Activated CD4-positive, alpha-beta T cell treated with anti-CD3 and anti-CD28 coated beads, Interleukin-2, amount 10 ng/mL, durations not matched to agents 7 days and 5 days (primary cell): Measurements from ENCODE around the gene HECW1. TPM values are rescaled to one million over a fixed set of nuclear protein-coding genes. Genes with fewer than 3 reads are reported as not detected.

ENCODE experiments used
- CTCF ChIA-PET: fragments of 350-600 bp; sonication (Branson Sonifier 250); formaldehyde crosslinking; loops from one replicate; lab custom pipeline; 2021; ENCODE audit warnings: antibody characterized with exemption; lab: Charles Lee
- POLR2A ChIA-PET: fragments of 350-600 bp; sonication (Branson Sonifier 250); formaldehyde crosslinking; loops from one replicate; lab custom pipeline; 2021; ENCODE audit warnings: antibody characterized with exemption; lab: Charles Lee
- DNase-seq: peaks from one replicate; pipeline ENCODE4 v3.0.0-alpha.2; 2020
- H3K27ac Mint-ChIP-seq: one replicate; pipeline ENCODE4 v1.8.0; 2021; ENCODE audit warnings: mild to moderate bottlenecking, moderate library complexity, mixed read lengths
- H3K27me3 Mint-ChIP-seq: one replicate; pipeline ENCODE4 v1.8.0; 2021; ENCODE audit warnings: mixed read lengths
- H3K36me3 Mint-ChIP-seq: one replicate; pipeline ENCODE4 v1.8.0; 2021; ENCODE audit warnings: low read depth, mixed read lengths
- H3K4me1 Mint-ChIP-seq: one replicate; pipeline ENCODE4 v1.8.0; 2021; ENCODE audit warnings: mixed read lengths
- H3K4me3 Mint-ChIP-seq: one replicate; pipeline ENCODE4 v1.8.0; 2021; ENCODE audit warnings: mild to moderate bottlenecking, moderate library complexity, mixed read lengths
- H3K9me3 Mint-ChIP-seq: one replicate; pipeline ENCODE4 v1.8.0; 2021; ENCODE audit warnings: mixed read lengths
- total RNA-seq, 2 experiments: library from RNA; stranded (reverse); gene quantifications; one replicate each; pipeline ENCODE4 v1.2.3, GENCODE V29; 2021

HECW1 gene
- total RNA-seq, 2 experiments from 2014 or later: not detected

- Mint-ChIP-seq H3K27ac (no peak overlapping the region), H3K36me3 (no peaks in the 10 kb centered on the region), H3K9me3 (no peaks in the 10 kb centered on the region), H3K27me3 (peaks cover 18% of the 10 kb centered on the region), H3K4me1 (no peaks in the 10 kb centered on the region), H3K4me3 (no peak overlapping the region)
- ChIA-PET CTCF (no interaction called here), POLR2A (no interaction called here)
- DNase-seq: no peak
These were observed 19.6 kb upstream of the HECW1 start for GRCh38 chr7:43092819-43093218.

DNA sequence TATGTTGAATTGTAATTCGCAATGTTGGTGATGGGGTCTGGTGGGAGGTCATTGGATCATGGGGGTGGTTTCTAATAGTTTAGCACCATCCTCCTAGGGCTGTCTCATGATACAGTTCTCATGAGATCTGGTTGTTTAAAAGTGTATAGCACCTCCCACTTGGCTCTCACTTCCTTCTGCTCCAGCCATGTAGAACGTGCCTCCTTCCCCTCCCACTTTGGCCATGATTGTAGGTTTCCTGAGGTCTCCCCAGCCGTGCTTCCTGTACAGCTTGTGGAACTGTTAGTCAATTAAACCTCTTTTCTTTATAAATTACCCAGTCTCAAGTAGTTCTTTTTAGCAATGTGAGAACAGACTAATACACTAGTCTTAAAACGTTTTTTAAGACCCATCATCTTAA lies 15.6 kb upstream of the HECW1 start:
- Mint-ChIP-seq H3K9me3 (no peaks in the 10 kb centered on the region), H3K4me3 (no peak overlapping the region), H3K27ac (no peak overlapping the region), H3K27me3 (peaks cover 21% of the 10 kb centered on the region), H3K4me1 (no peaks in the 10 kb centered on the region), H3K36me3 (no peaks in the 10 kb centered on the region)
- DNase-seq: no peak
- ChIA-PET POLR2A (no interaction called here), CTCF (no interaction called here)

GRCh38 chr7:43099750-43100149 lies 12.7 kb upstream of the HECW1 start:
- ChIA-PET POLR2A (no interaction called here), CTCF (no interaction called here)
- H3K27me3 Mint-ChIP-seq: peaks cover 21% of the 10 kb centered on the region
- H3K4me1 Mint-ChIP-seq: no peaks in the 10 kb centered on the region
- H3K9me3 Mint-ChIP-seq: no peaks in the 10 kb centered on the region
- no peak overlapping the region for H3K4me3 Mint-ChIP-seq
- no peaks in the 10 kb centered on the region for H3K36me3 Mint-ChIP-seq
- DNase-seq: no peak
- no peak overlapping the region for H3K27ac Mint-ChIP-seq

GRCh38 chr7:43104874-43105520 lies 7.5 kb upstream of the HECW1 start:
- ChIA-PET POLR2A (no interaction called here), CTCF (no interaction called here)
- Mint-ChIP-seq H3K9me3 (no peaks in the 10 kb centered on the region), H3K4me3 (no peak overlapping the region), H3K27me3 (peaks cover 44% of the 10 kb centered on the region), H3K4me1 (no peaks in the 10 kb centered on the region), H3K27ac (no peak overlapping the region), H3K36me3 (no peaks in the 10 kb centered on the region)
- no peak for DNase-seq

GRCh38 chr7:43105521-43106120 lies 6.8 kb upstream of the HECW1 start:
- CTCF ChIA-PET: interaction anchor here (0.6 kb wide), 1 partner anchor 32 kb away, joined by 3 read pairs; no protein-coding TSS in a partner anchor
- DNase-seq: no peak
- POLR2A ChIA-PET: no interaction called here
- Mint-ChIP-seq H3K27ac (no peak overlapping the region), H3K9me3 (no peaks in the 10 kb centered on the region), H3K4me1 (no peaks in the 10 kb centered on the region), H3K36me3 (no peaks in the 10 kb centered on the region), H3K4me3 (no peak overlapping the region), H3K27me3 (peaks cover 48% of the 10 kb centered on the region)

DNA sequence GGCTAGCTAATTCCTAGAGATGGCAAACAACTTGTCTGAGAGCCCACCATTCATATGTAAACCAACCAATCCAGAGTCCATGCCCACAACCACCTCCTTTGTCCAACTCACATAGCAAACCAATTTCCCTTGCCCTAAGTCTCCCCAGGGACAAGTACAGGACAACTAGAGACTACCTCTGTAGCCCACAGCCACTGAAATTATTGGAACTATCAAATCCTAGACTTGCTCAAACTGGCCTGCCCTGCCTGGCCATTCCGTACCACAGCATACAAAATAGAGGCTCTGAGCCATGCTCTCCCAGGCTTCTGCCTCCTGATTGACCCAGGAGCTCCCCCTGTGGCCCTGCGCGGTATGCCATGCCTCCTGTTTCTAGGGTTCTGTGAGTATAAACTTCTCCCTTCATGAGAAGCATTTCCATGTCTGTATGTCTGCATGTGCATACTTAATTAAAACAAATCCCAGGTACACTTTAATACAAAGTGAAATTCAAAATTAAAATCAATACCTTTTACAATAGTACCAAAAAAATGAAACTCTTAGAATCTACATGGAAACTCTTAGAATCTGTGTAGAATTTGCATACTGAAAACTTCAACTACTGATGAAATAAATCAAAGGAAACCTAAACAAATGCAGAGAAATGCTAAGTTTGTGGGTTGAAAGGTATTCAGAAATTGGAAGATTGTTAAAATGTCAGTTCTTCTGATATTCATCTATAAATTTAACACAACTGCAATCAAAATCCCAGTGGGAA lies 4.0 kb upstream of the HECW1 start:
- Mint-ChIP-seq H3K27me3 (peaks cover 62% of the 10 kb centered on the region), H3K4me3 (no peak overlapping the region), H3K4me1 (peaks cover 3% of the 10 kb centered on the region), H3K27ac (no peak overlapping the region), H3K36me3 (no peaks in the 10 kb centered on the region), H3K9me3 (no peaks in the 10 kb centered on the region)
- ChIA-PET POLR2A (no interaction called here), CTCF (interaction anchor here (0.7 kb wide), 1 partner anchor 168 kb away, joined by 3 read pairs; no protein-coding TSS in a partner anchor)
- peak; percentile 56 for DNase-seq

DNA sequence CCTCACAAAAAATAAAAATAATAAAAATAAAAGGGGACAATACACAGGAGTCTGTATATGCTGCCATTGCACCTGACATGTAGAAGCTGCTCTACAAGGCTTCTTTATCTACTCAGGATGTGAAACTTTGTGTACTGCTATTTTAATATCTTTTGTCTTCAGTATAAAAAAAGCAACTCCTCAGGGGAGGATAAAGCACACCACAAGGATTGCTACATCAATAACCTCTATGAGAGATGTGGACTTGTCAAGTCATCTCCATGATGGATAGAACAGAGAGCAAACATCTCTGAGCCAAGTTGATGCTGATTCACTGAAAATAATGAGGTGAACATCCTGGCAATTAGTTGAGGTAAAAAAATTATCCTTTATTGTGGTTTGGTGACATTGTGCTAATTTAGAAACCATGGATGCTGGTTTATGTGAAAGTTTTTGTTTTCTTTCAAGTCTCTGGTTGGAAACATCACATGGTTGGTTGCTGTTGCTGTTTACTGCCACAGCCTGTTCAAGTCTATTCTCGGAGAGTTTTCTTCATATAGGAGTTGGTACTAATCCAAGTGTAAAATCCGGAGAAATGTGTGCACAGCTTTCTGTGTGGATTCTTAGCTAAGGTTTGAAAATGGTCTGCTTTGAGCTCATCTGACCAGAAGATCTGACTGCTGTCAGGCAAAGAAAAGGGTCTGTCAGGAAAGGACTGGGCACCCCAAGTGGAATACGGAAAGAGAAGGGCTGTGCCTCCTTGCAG lies 1.5 kb upstream of the HECW1 start:
- Mint-ChIP-seq H3K4me1 (peaks cover 9% of the 10 kb centered on the region), H3K27me3 (peaks cover 73% of the 10 kb centered on the region), H3K36me3 (no peaks in the 10 kb centered on the region), H3K4me3 (no peak overlapping the region), H3K27ac (no peak overlapping the region), H3K9me3 (no peaks in the 10 kb centered on the region)
- ChIA-PET POLR2A (no interaction called here), CTCF (no interaction called here)
- DNase-seq: no peak

DNA sequence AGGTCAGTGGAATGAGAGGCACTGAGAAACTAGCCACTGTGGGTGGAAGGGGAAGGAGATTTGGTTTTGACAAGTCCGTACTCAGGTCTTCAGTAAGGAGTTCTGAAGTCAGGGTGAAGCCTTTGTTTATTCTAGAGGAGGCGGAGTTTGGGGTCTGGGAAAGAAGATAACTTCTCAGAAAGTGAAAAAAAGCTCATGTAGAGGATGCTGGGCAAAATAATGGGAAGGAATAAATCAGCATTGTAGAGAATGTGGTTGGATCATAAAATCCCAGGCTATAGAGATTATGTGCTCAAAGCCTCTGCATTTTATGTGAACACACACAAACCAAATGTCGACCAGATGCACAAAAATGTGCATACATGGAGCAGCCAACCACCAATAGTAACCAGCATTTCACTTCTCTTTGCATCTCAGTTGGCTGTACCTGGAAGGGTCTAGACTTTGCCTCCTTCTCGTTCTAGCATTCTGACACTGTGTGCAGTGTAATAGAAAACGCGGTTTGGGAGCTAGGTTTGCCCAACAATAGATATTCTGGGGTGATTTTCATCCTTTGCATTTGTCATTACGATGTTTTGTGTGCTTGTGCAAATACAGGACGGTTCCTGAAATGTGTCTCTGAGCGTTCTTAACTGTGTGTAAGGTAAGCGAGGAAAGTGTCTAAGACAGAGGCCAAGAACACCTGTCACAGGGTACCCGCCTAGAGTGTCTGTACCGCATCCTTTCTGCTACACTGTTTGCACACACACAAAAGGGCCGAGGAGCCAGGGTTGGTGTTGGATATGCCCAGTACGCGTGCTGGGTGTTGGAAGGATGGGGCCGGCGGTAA lies 603 bp upstream of the HECW1 start:
- CTCF ChIA-PET: no interaction called here
- no peak overlapping the region for H3K27ac Mint-ChIP-seq
- H3K9me3 Mint-ChIP-seq: no peaks in the 10 kb centered on the region

GRCh38 chr7:43112941-43113621 lies 634 bp downstream of the HECW1 start:
- Mint-ChIP-seq H3K27ac (no peak overlapping the region), H3K4me3 (no peak overlapping the region), H3K4me1 (peaks cover 9% of the 10 kb centered on the region), H3K36me3 (no peaks in the 10 kb centered on the region), H3K9me3 (no peaks in the 10 kb centered on the region), H3K27me3 (peaks cover 82% of the 10 kb centered on the region)
- CTCF ChIA-PET: no interaction called here
- POLR2A ChIA-PET: no interaction called here
- DNase-seq: no peak

More for the DNA sequence above, 603 bp upstream of the HECW1 start:
- Mint-ChIP-seq H3K36me3 (no peaks in the 10 kb centered on the region), H3K27me3 (peaks cover 79% of the 10 kb centered on the region), H3K4me3 (no peak overlapping the region), H3K4me1 (peaks cover 9% of the 10 kb centered on the region)
- POLR2A ChIA-PET: no interaction called here
- DNase-seq: no peak

DNA sequence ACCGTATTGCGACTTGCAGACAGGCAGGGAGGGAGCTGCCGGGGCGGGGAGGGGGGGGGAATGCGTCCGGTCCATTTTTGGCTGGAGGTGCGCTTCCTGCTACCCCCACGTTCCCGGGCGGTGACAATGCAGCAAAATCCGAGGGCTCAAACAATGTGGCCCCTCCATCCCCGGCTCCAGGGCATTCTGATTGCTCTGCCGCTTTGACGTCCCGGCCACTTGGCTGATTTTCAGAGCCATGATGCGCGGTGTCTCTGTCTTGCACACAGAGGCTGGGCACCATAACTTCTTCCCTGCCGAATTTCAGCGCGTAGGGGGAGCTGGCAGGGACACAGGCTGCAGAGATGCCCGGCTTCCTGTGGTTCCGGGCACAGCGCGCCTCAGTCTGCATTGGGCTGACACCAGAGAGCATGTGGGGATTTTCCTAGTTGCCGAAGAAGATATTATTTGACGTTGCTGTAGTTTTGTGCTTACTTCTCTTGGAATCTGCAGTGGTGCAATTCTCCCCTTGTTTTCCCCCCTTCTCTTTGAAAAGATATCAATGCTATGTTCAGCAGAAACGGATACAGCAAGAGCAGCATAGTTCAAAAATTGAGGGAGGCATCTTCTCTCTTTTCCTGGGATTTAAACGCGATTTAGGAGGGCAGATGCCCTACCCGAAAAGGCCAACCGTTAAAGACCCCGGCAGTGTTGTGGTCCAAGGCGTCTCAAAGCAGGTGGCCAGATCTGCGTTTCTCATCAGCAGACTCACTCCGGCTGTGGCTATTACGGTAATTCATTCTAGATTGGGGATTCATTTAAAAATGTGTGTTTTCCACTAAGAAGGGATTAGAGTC lies 1.4 kb downstream of the HECW1 start:
- peaks cover 9% of the 10 kb centered on the region for H3K4me1 Mint-ChIP-seq
- ChIA-PET CTCF (interaction anchor here (1.1 kb wide), 1 partner anchor 63 kb away, joined by 3 read pairs; no protein-coding TSS in a partner anchor), POLR2A (no interaction called here)
- H3K27me3 Mint-ChIP-seq: peaks cover 76% of the 10 kb centered on the region
- no peaks in the 10 kb centered on the region for H3K9me3 Mint-ChIP-seq
- no peaks in the 10 kb centered on the region for H3K36me3 Mint-ChIP-seq
- no peak for DNase-seq
- peak overlapping the region; percentile 22 for H3K4me3 Mint-ChIP-seq
- H3K27ac Mint-ChIP-seq: no peak overlapping the region

DNA sequence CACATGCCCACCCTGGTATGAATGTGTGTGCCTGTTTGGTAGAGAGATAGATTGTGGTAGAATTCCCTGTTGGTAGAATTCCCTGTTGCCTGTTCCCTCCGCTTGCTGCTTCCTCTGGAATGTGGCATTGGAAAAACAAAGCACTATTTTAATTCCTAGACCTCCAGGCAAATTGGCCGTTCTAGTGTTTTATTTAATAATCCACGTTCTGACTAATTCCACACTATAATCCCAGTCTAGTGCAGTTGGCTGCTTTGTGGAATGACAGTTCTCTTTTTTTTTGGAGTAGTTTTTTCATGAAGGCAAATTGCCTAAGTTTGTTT lies 2.0 kb downstream of the HECW1 start:
- DNase-seq: no peak
- H3K4me3 Mint-ChIP-seq: no peak overlapping the region
- no peak overlapping the region for H3K27ac Mint-ChIP-seq
- peaks cover 9% of the 10 kb centered on the region for H3K4me1 Mint-ChIP-seq
- no peaks in the 10 kb centered on the region for H3K36me3 Mint-ChIP-seq
- H3K9me3 Mint-ChIP-seq: no peaks in the 10 kb centered on the region
- CTCF ChIA-PET: interaction anchor here (1.1 kb wide), 1 partner anchor 62 kb away, joined by 3 read pairs; no protein-coding TSS in a partner anchor
- POLR2A ChIA-PET: no interaction called here
- H3K27me3 Mint-ChIP-seq: peaks cover 70% of the 10 kb centered on the region
